Fibroblast of lung (primary cell): ENCODE data around the gene ATP8A2. TPM values are rescaled to one million over a fixed set of nuclear protein-coding genes. Genes with fewer than 3 reads are reported as not detected.

Experiments used
- DNase-seq, 2 donors: peaks; one replicate each; pipeline versions ENCODE4 v3.0.0 to v3.0.0-alpha.2; 2010; ENCODE audit warnings: low read depth in 2 of 2
- H2AFZ ChIP-seq: 2 replicates; pipeline ENCODE4 v1.5.1; 2012; ENCODE audit warnings: low read length, control low read depth, inconsistent platforms
- H3K27ac ChIP-seq: 2 replicates; pipeline ENCODE4 v1.5.1; 2011; ENCODE audit warnings: low read length, control low read depth; ENCODE audit not compliant: insufficient read depth
- H3K27me3 ChIP-seq: 2 replicates; pipeline ENCODE4 v1.5.1; 2011; ENCODE audit warnings: mild to moderate bottlenecking, low read length; ENCODE audit not compliant: control insufficient read depth, insufficient read depth
- H3K36me3 ChIP-seq: 2 replicates; pipeline ENCODE4 v1.5.1; 2011; ENCODE audit warnings: low read length; ENCODE audit not compliant: control insufficient read depth, insufficient read depth
- H3K4me1 ChIP-seq: 2 replicates; pipeline ENCODE4 v1.5.1; 2011; ENCODE audit warnings: low read length; ENCODE audit not compliant: control insufficient read depth, insufficient read depth; ENCODE audit errors: extremely low read depth
- H3K4me2 ChIP-seq: 2 replicates; pipeline ENCODE4 v1.5.1; 2011; ENCODE audit warnings: low read length, control low read depth; ENCODE audit not compliant: insufficient read depth; ENCODE audit errors: extremely low read depth
- H3K4me3 ChIP-seq, 4 experiments: fragments of 200-600 bp in 1 of 4; sonication (generic) in 1 of 4; replicated peaks in 1 of 4; 2 replicates each; pipeline ENCODE4 v1.5.1; 2011 to 2016; ENCODE audit warnings: low read length in 4 of 4, low read depth in 3 of 4, mild to moderate bottlenecking in 3 of 4, control low read depth in 2 of 4, inconsistent platforms in 1 of 4, mixed read lengths in 1 of 4; ENCODE audit not compliant: insufficient read depth in 1 of 4; ENCODE audit errors: control extremely low read depth in 1 of 4
- H3K79me2 ChIP-seq: 2 replicates; pipeline ENCODE4 v1.5.1; 2012; ENCODE audit warnings: mild to moderate bottlenecking, low read length, inconsistent platforms; ENCODE audit not compliant: control insufficient read depth, insufficient read depth
- H3K9ac ChIP-seq: 2 replicates; pipeline ENCODE4 v1.5.1; 2011; ENCODE audit warnings: mild to moderate bottlenecking, low read length, control low read depth; ENCODE audit not compliant: insufficient read depth
- H3K9me3 ChIP-seq: 2 replicates; pipeline ENCODE4 v1.5.1; 2012; ENCODE audit warnings: low read depth, low read length; ENCODE audit not compliant: control insufficient read depth, insufficient read depth
- H4K20me1 ChIP-seq: 2 replicates; pipeline ENCODE4 v1.5.1; 2011; ENCODE audit warnings: low read length; ENCODE audit not compliant: control insufficient read depth, insufficient read depth; ENCODE audit errors: extremely low read depth
- EZH2 ChIP-seq: IDR thresholded peaks from 2 replicates; pipeline ENCODE4 v1.5.1; 2012; ENCODE audit warnings: low read length, control low read depth, mild to moderate bottlenecking; ENCODE audit errors: missing control alignments
- polyA plus RNA-seq, 2 donors: library from polyadenylated mRNA; depleted of rRNA in 1 of 2; stranded (reverse) in 1 of 2; unstranded in 1 of 2; fragments of >200 nt; gene quantifications; 2 replicates each; pipeline ENCODE4 v1.2.1, GENCODE V29; 2011 to 2012; ENCODE audit warnings: missing spikeins in 1 of 2
- total RNA-seq: library from RNA; depleted of rRNA; stranded (reverse); fragments of >200 nt; gene quantifications from 2 replicates; pipeline ENCODE4 v1.2.1, GENCODE V29; 2014
- TF ChIP-seq, protein P1 (sequence below), 2 donors: IDR thresholded peaks in 1 of 2; conservative IDR thresholded peaks in 1 of 2; 1 replicate in 1 of 2; 2 replicates in 1 of 2; pipeline ENCODE4 v1.5.1; 2011 to 2012; ENCODE audit warnings: low read length in 2 of 2, control low read depth in 1 of 2, inconsistent platforms in 1 of 2, low read depth in 1 of 2, mild to moderate bottlenecking in 1 of 2

The ATP8A2 gene
- total and polyA plus RNA-seq, 2 donors (not counting 1 experiment from before 2014, with no cell fraction given) = under 0.01 to 0.01 TPM

DNA sequence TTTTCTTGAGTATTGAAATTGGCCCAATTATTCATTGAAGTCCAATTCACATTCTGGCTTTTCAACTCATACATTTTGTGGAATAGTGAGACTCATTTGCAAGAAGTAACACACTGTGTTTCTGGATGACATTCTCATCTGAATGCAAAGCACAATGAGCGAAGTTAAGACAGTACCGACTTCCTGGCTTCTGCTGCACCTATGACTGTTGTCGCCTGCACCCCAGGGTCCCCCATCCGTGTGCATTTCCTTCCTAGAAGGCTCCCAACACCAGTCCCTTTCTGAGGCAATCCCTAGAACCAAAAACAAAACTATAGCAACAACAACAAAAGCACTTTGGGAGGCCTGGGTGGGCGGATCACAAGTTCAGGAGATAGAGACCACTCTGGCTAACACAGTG lies 496.7 kb downstream of the ATP8A2 start:
- H3K27ac ChIP-seq = no peak overlapping the region
- no peak overlapping the region for H2AFZ ChIP-seq
- no peak overlapping the region for H3K4me2 ChIP-seq
- no peak overlapping the region for H3K4me3 ChIP-seq
- H3K4me1 ChIP-seq = no peaks in the 10 kb centered on the region
- H3K9me3 ChIP-seq = no peaks in the 10 kb centered on the region
- no peak overlapping the region for H3K9ac ChIP-seq
- H3K79me2 ChIP-seq = no peaks in the 10 kb centered on the region
- no peak for DNase-seq
- TF ChIP-seq EZH2 = no peak
- TF ChIP-seq, protein P1, sequence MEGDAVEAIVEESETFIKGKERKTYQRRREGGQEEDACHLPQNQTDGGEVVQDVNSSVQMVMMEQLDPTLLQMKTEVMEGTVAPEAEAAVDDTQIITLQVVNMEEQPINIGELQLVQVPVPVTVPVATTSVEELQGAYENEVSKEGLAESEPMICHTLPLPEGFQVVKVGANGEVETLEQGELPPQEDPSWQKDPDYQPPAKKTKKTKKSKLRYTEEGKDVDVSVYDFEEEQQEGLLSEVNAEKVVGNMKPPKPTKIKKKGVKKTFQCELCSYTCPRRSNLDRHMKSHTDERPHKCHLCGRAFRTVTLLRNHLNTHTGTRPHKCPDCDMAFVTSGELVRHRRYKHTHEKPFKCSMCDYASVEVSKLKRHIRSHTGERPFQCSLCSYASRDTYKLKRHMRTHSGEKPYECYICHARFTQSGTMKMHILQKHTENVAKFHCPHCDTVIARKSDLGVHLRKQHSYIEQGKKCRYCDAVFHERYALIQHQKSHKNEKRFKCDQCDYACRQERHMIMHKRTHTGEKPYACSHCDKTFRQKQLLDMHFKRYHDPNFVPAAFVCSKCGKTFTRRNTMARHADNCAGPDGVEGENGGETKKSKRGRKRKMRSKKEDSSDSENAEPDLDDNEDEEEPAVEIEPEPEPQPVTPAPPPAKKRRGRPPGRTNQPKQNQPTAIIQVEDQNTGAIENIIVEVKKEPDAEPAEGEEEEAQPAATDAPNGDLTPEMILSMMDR (conservative IDR thresholded peaks at IDR 0.05 in 1 of 2, IDR thresholded peaks at IDR 0.05 in 1 of 2; ENCODE audit: low read depth in 1 of 2, low read length in 2 of 2) = no peak
- no peaks in the 10 kb centered on the region for H3K27me3 ChIP-seq
- no peaks in the 10 kb centered on the region for H4K20me1 ChIP-seq
- H3K36me3 ChIP-seq = no peaks in the 10 kb centered on the region

DNA sequence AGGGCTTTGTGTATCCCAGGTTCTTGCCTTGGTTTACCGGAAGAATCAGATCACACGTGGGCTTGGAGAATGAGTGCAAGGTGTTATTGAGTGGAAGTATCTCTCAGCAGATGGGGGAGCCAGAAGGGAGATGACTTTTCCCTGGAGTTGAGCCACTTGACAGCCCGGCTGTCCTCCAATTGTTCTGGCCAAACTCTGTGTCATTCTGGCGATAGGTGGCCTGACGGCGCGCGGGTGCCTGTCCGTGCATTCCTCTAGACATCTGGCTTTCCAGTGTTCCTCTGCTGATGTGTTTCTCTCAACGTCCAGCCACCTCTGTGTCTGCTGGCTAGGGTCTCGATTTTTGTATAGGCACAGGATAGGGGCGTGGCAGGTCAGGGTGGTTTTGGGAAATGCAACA lies 498.2 kb downstream of the ATP8A2 start:
- Histone ChIP-seq H3K4me3 (no peak overlapping the region), H4K20me1 (no peaks in the 10 kb centered on the region), H2AFZ (no peak overlapping the region), H3K36me3 (no peaks in the 10 kb centered on the region), H3K4me2 (no peak overlapping the region), H3K27me3 (no peaks in the 10 kb centered on the region), H3K4me1 (no peaks in the 10 kb centered on the region), H3K79me2 (no peaks in the 10 kb centered on the region), H3K9ac (no peak overlapping the region), H3K9me3 (no peaks in the 10 kb centered on the region), H3K27ac (no peak overlapping the region)
- TF ChIP-seq, protein P1 (conservative IDR thresholded peaks at IDR 0.05 in 1 of 2, IDR thresholded peaks at IDR 0.05 in 1 of 2; ENCODE audit: low read depth in 1 of 2, low read length in 2 of 2) = no peak
- TF ChIP-seq EZH2 = no peak
- no peak for DNase-seq

DNA sequence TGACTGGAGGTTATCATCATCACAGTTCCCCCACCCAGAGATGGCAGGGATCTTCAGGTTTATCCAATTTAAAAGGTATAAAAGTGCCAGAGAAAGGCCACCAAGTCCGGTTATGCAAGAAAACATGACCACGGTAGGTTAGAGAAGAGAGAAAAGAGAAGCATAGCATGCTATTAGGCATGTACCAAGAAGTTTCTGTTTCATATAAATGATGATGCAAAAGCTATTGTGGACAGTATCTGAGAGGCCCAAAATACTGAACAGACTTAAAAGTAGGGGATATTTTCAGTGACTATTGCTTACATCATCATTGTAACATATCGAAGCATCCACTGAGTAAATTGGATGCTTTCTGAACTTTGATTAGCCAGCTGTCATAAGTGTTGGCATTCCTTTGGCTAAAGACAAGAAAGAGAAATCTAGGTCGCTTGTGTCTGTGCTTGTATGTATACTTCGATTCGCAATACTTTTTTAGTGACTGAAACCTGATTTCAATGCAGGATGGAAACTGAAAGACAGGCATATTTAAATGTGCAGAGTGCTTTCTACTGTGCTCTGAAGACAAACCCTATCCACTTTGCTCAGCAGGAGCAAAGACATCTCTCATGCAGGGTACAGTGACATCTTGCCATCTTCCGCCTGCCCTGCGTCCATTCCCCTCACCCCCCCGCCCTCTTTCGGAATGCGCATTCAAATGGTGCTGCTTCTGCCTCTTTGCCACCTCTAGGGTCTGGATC lies 499.8 kb downstream of the ATP8A2 start:
- H3K27me3 ChIP-seq = no peaks in the 10 kb centered on the region
- H3K9me3 ChIP-seq = no peaks in the 10 kb centered on the region
- no peak overlapping the region for H3K4me2 ChIP-seq
- no peak for TF ChIP-seq EZH2
- TF ChIP-seq, protein P1 (conservative IDR thresholded peaks at IDR 0.05 in 1 of 2, IDR thresholded peaks at IDR 0.05 in 1 of 2; ENCODE audit: low read depth in 1 of 2, low read length in 2 of 2) = no peak
- no peaks in the 10 kb centered on the region for H3K36me3 ChIP-seq
- DNase-seq = no peak
- no peaks in the 10 kb centered on the region for H4K20me1 ChIP-seq
- H3K79me2 ChIP-seq = no peaks in the 10 kb centered on the region
- no peak overlapping the region for H3K9ac ChIP-seq
- no peak overlapping the region for H3K27ac ChIP-seq
- no peaks in the 10 kb centered on the region for H3K4me1 ChIP-seq
- no peak overlapping the region for H2AFZ ChIP-seq
- H3K4me3 ChIP-seq = no peak overlapping the region
